NT2/D1 (cell line): ENCODE results near the gene PATL2.

ENCODE experiments used
- DNase-seq: peaks from one replicate; pipeline ENCODE4 v3.0.0-alpha.2; 2011; ENCODE audit warnings: low read depth, low spot score
- H3K27me3 ChIP-seq: 2 replicates; pipeline ENCODE4 v1.6.0; 2011; ENCODE audit warnings: mild to moderate bottlenecking; ENCODE audit not compliant: insufficient read length, insufficient read depth
- H3K36me3 ChIP-seq: 2 replicates; pipeline ENCODE4 v1.6.1; 2011; ENCODE audit warnings: mild to moderate bottlenecking, low read length, mixed read lengths; ENCODE audit not compliant: insufficient read depth, insufficient read length
- H3K4me1 ChIP-seq: 2 replicates; pipeline ENCODE4 v1.5.1; 2011; ENCODE audit not compliant: insufficient read depth, insufficient read length
- H3K4me3 ChIP-seq: 2 replicates; pipeline ENCODE4 v1.5.1; 2011; ENCODE audit warnings: low read depth; ENCODE audit not compliant: insufficient read length
- H3K9ac ChIP-seq: 2 replicates; pipeline ENCODE4 v1.6.0; 2011; ENCODE audit warnings: low read depth; ENCODE audit not compliant: insufficient read length
- H3K9me3 ChIP-seq: 2 replicates; pipeline ENCODE4 v1.5.1; 2011; ENCODE audit warnings: mild to moderate bottlenecking, low read length; ENCODE audit not compliant: insufficient read depth
- SUZ12 ChIP-seq: IDR thresholded peaks from 2 replicates; pipeline ENCODE4 v1.6.1; 2011; ENCODE audit not compliant: insufficient read length, insufficient read depth; ENCODE audit errors: extremely low read depth
- YY1 ChIP-seq: IDR thresholded peaks from 2 replicates; pipeline ENCODE4 v1.6.1; 2011; ENCODE audit not compliant: insufficient read length, insufficient read depth
- ZNF274 ChIP-seq: IDR thresholded peaks from 2 replicates; pipeline ENCODE4 v1.6.1; 2011; ENCODE audit warnings: mild to moderate bottlenecking, low read depth, low read length

The PATL2 gene

DNA sequence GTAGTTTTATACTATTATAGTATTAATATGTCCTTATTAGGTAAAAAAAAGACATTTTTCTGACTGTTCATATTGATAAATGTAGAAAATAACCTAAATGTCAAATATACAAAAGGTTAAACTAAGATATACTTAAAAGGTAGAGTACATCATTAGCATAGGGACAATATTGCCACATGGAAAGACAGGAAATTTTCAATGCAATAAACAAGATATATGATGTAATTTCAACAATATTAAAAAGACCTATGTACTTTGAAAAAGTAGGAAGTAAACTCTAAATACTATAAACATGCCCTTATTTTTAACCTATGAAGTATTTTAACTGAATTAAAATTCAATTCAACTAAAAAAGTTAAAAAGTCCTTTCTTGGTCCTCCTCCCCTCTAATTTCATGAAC is 49.5 kb downstream of the PATL2 start:
- DNase-seq, result no peak
- Histone ChIP-seq H3K4me3 (no peak overlapping the region), H3K4me1 (no peaks in the 10 kb centered on the region), H3K9me3 (no peaks in the 10 kb centered on the region), H3K36me3 (peaks cover 22% of the 10 kb centered on the region), H3K9ac (no peak overlapping the region), H3K27me3 (no peaks in the 10 kb centered on the region)
- TF ChIP-seq SUZ12, result no peak

DNA sequence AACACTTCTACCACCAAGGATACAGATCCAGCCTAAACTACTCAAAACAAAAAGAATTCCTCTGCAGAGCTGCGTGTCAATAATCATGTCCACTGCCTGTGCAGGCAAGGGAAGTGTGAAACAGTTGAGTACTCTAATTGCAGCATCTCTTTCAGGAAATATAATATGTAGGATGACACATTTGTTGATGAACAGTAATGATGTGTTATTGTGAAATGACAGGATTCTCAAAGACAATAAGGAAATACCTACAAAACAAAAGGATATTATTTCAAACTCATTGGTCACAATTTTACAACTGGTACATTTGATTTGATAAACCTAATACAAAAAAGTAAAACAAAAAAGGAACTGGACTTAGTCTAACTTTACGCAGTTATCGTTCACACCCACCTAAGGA is 52.1 kb downstream of the PATL2 start:
- H3K36me3 ChIP-seq, result peaks cover 35% of the 10 kb centered on the region
- H3K4me3 ChIP-seq, result no peak overlapping the region
- TF ChIP-seq ZNF274 (no peak), YY1 (no peak), SUZ12 (no peak)
- no peak for DNase-seq
- H3K9ac ChIP-seq, result no peak overlapping the region
- H3K27me3 ChIP-seq, result no peaks in the 10 kb centered on the region
- H3K4me1 ChIP-seq, result no peaks in the 10 kb centered on the region
- H3K9me3 ChIP-seq, result no peaks in the 10 kb centered on the region

DNA sequence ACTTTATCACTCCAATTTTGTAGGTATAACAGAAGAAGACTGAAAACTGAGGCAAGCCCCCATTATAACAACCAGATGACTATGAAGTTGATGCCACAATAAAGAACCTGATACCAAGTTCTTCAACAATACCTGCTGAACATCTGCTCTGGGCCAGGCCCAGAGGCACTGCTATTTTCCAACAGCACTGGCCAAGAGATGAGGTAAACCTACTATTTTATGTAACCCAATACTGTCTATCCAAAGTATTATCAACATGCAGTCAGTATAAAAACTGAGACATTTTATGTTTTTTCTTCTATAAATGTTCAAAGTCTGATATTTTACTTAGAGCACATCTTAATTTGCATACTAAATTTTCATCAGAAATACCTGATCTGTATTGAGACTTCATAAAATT is 53.7 kb downstream of the PATL2 start:
- H3K9ac ChIP-seq, result no peak overlapping the region
- H3K27me3 ChIP-seq, result no peaks in the 10 kb centered on the region
- no peak overlapping the region for H3K4me3 ChIP-seq
- peaks cover 35% of the 10 kb centered on the region for H3K36me3 ChIP-seq
- TF ChIP-seq YY1 (no peak), SUZ12 (no peak), ZNF274 (no peak)
- no peaks in the 10 kb centered on the region for H3K4me1 ChIP-seq
- no peaks in the 10 kb centered on the region for H3K9me3 ChIP-seq
- DNase-seq, result no peak

DNA sequence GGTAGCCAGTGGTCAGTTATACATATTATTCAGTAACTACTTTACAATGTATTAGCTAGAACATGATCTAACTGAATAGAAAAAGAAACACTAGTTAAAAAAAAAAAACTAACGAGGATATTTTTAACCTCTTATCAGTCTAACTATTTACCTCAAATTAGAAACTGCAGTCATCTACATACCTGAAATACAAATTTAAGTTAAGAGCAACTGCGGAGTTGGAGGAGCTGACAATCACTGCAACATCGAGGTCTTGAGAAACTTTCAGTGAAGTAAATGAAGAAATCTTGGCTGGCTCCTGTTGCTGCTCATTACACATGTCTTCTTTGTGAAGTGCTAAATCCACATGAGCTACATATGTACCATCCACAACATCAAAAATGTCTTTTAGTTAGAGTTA is 54.2 kb downstream of the PATL2 start:
- Histone ChIP-seq H3K4me3 (no peak overlapping the region), H3K9ac (no peak overlapping the region), H3K9me3 (no peaks in the 10 kb centered on the region), H3K36me3 (peaks cover 38% of the 10 kb centered on the region), H3K27me3 (no peaks in the 10 kb centered on the region), H3K4me1 (no peaks in the 10 kb centered on the region)
- DNase-seq, result no peak
- TF ChIP-seq SUZ12 (no peak), YY1 (no peak), ZNF274 (no peak)

- H3K4me3 ChIP-seq, result no peak overlapping the region
- H3K36me3 ChIP-seq, result peaks cover 42% of the 10 kb centered on the region
- no peak for DNase-seq
- no peaks in the 10 kb centered on the region for H3K27me3 ChIP-seq
- no peak overlapping the region for H3K9ac ChIP-seq
- no peaks in the 10 kb centered on the region for H3K9me3 ChIP-seq
- TF ChIP-seq YY1 (no peak), SUZ12 (no peak), ZNF274 (no peak)
- no peaks in the 10 kb centered on the region for H3K4me1 ChIP-seq
These were observed 54.8 kb downstream of the PATL2 start for GRCh38 chr15:44656298-44656697.

- Histone ChIP-seq H3K9ac (no peak overlapping the region), H3K4me1 (no peaks in the 10 kb centered on the region), H3K27me3 (no peaks in the 10 kb centered on the region), H3K4me3 (no peak overlapping the region), H3K36me3 (peaks cover 41% of the 10 kb centered on the region), H3K9me3 (no peaks in the 10 kb centered on the region)
- no peak for DNase-seq
- TF ChIP-seq SUZ12, result no peak
- no peak for TF ChIP-seq ZNF274
- TF ChIP-seq YY1, result no peak
These were observed 56.3 kb downstream of the PATL2 start for GRCh38 chr15:44654858-44655257.

DNA sequence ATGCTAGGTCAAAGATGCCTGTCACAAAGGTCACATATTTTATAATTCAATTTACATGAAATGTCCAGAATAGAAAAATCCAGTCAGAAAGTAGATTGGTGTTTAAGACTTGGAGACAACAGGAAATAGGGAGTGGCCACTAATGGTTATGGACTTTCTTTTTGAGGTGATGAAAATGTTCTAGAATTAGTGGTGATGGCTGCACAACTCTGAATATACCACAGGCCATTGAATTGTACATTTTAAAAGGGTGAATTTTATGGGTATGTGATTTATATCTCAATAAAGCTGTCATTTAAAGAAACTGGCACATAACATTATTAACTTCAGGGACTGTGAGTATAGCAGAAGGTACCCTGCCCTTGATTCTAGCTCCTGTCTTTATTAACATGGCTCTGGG is 63.5 kb downstream of the PATL2 start:
- Histone ChIP-seq H3K27me3 (no peaks in the 10 kb centered on the region), H3K9ac (no peak overlapping the region), H3K4me3 (no peak overlapping the region), H3K4me1 (no peaks in the 10 kb centered on the region), H3K9me3 (no peaks in the 10 kb centered on the region), H3K36me3 (peaks cover 38% of the 10 kb centered on the region)
- TF ChIP-seq YY1 (no peak), SUZ12 (no peak), ZNF274 (no peak)
- DNase-seq, result no peak

DNA sequence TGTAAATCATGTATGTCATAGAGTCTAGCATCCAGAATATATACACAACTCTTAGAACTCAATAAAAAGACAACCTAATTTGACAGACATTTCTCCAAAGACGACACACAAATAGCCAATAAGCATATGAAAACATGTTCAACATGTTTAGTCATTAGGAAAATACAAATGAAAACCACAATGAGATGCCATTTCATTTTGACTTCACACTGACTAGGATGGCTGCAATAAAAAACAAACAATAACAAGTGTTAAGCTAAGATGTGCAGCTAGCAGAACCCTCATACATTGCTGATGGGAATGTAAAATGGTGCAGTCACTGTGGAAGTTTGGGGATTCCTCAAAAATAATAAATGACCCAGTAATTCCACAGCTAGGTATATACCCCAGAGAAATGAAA is 64.1 kb downstream of the PATL2 start:
- no peak for DNase-seq
- no peak overlapping the region for H3K4me3 ChIP-seq
- no peaks in the 10 kb centered on the region for H3K9me3 ChIP-seq
- H3K36me3 ChIP-seq, result peaks cover 36% of the 10 kb centered on the region
- no peaks in the 10 kb centered on the region for H3K4me1 ChIP-seq
- no peak for TF ChIP-seq ZNF274
- TF ChIP-seq YY1, result no peak
- no peak for TF ChIP-seq SUZ12
- no peak overlapping the region for H3K9ac ChIP-seq
- H3K27me3 ChIP-seq, result no peaks in the 10 kb centered on the region
